Measurements from ENCODE around the gene CHST8.
"Not testable (repeated sequence)": the region's sequence is repeated elsewhere in the genome, so short reads cannot be mapped to it uniquely, and the experiment has no call there.

The CHST8 gene

GRCh38 chr19:33689868-33690267 lies 68.1 kb downstream of the CHST8 start:
- no peak for DNase-seq (ENCODE audit: low read depth)

- DNase-seq (ENCODE audit: low read depth) = peak; percentile 2
These were observed 68.8 kb downstream of the CHST8 start for GRCh38 chr19:33690378-33691029.

GRCh38 chr19:33691030-33691427 lies 69.3 kb downstream of the CHST8 start:
- DNase-seq (ENCODE audit: low read depth) = no peak

GRCh38 chr19:33691736-33692135 lies 70.0 kb downstream of the CHST8 start:
- DNase-seq (ENCODE audit: low read depth) = no peak

- no peak for DNase-seq (ENCODE audit: low read depth)
These were observed 71.9 kb downstream of the CHST8 start for GRCh38 chr19:33693678-33694077.

GRCh38 chr19:33695547-33695946 lies 73.8 kb downstream of the CHST8 start:
- DNase-seq (ENCODE audit: low read depth) = not testable (repeated sequence)

GRCh38 chr19:33697766-33698165 lies 76.0 kb downstream of the CHST8 start:
- DNase-seq (ENCODE audit: low read depth) = no peak

GRCh38 chr19:33698576-33699435 lies 77.1 kb downstream of the CHST8 start:
- DNase-seq (ENCODE audit: low read depth) = no peak

- DNase-seq (ENCODE audit: low read depth) = no peak
These were observed 78.1 kb downstream of the CHST8 start for GRCh38 chr19:33699754-33700407.

GRCh38 chr19:33700408-33701013 lies 78.8 kb downstream of the CHST8 start:
- no peak for DNase-seq (ENCODE audit: low read depth)

- DNase-seq (ENCODE audit: low read depth) = no peak
These were observed 79.8 kb downstream of the CHST8 start for GRCh38 chr19:33701565-33701964.

- DNase-seq (ENCODE audit: low read depth) = no peak
These were observed 81.1 kb downstream of the CHST8 start for GRCh38 chr19:33702606-33703437.

GRCh38 chr19:33703438-33703750 lies 81.6 kb downstream of the CHST8 start:
- DNase-seq (ENCODE audit: low read depth) = no peak

GRCh38 chr19:33703821-33704220 lies 82.1 kb downstream of the CHST8 start:
- no peak for DNase-seq (ENCODE audit: low read depth)

- DNase-seq (ENCODE audit: low read depth) = no peak
These were observed 82.5 kb downstream of the CHST8 start for GRCh38 chr19:33704271-33704670.

GRCh38 chr19:33705090-33705847 lies 83.5 kb downstream of the CHST8 start:
- DNase-seq (ENCODE audit: low read depth) = no peak

GRCh38 chr19:33705860-33706259 lies 84.1 kb downstream of the CHST8 start:
- no peak for DNase-seq (ENCODE audit: low read depth)

- no peak for DNase-seq (ENCODE audit: low read depth)
These were observed 84.9 kb downstream of the CHST8 start for GRCh38 chr19:33706631-33707030.

GRCh38 chr19:33712268-33712667 lies 90.5 kb downstream of the CHST8 start:
- DNase-seq (ENCODE audit: low read depth) = no peak

GRCh38 chr19:33713194-33713593 lies 91.4 kb downstream of the CHST8 start:
- DNase-seq (ENCODE audit: low read depth) = no peak

GRCh38 chr19:33714149-33714548 lies 92.4 kb downstream of the CHST8 start:
- no peak for DNase-seq (ENCODE audit: low read depth)
